Panc1 (cell line): ENCODE results near the gene CAPRIN2.

Experiments
- TCF7L2 ChIP-seq: IDR thresholded peaks from 2 replicates; pipeline ENCODE4 v1.6.1; 2011; ENCODE audit warnings: mild to moderate bottlenecking, low read depth, low read length, inconsistent platforms
- TF ChIP-seq, protein P1 (sequence below): fragments of 450-650 bp; IDR thresholded peaks from 2 replicates; pipeline ENCODE4 v1.5.1; 2017; ENCODE audit warnings: mild to moderate bottlenecking
- TF ChIP-seq, protein P2 (sequence below), 2 experiments: IDR thresholded peaks; 2 replicates each; pipeline ENCODE4 v1.6.1; 2011 to 2012; ENCODE audit warnings: low read depth in 2 of 2, control low read depth in 1 of 2, low read length in 1 of 2, mild to moderate bottlenecking in 1 of 2, moderate library complexity in 1 of 2; ENCODE audit not compliant: insufficient read depth in 1 of 2

DNA sequence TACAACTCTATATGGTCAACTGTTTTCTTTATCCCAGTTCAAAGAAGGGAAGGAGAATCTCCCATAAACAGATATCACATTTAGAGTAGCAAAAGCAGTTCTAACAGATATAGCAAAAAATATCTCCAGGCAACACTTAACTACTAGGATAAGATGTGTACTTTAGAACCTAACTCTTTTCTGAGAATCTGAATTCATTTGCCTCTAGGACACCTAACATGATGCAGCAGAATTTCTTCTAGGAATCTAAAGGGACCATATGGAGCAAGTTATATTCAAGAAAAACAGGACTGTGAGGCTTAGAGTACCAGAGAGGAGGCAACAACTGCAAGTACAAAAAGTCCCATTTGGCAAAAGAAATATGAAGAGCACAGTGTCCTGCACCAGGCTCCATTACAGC, 24.4 kb upstream of the CAPRIN2 start:
- TF ChIP-seq, protein P1, sequence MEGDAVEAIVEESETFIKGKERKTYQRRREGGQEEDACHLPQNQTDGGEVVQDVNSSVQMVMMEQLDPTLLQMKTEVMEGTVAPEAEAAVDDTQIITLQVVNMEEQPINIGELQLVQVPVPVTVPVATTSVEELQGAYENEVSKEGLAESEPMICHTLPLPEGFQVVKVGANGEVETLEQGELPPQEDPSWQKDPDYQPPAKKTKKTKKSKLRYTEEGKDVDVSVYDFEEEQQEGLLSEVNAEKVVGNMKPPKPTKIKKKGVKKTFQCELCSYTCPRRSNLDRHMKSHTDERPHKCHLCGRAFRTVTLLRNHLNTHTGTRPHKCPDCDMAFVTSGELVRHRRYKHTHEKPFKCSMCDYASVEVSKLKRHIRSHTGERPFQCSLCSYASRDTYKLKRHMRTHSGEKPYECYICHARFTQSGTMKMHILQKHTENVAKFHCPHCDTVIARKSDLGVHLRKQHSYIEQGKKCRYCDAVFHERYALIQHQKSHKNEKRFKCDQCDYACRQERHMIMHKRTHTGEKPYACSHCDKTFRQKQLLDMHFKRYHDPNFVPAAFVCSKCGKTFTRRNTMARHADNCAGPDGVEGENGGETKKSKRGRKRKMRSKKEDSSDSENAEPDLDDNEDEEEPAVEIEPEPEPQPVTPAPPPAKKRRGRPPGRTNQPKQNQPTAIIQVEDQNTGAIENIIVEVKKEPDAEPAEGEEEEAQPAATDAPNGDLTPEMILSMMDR: no peak
- TF ChIP-seq, protein P2, sequence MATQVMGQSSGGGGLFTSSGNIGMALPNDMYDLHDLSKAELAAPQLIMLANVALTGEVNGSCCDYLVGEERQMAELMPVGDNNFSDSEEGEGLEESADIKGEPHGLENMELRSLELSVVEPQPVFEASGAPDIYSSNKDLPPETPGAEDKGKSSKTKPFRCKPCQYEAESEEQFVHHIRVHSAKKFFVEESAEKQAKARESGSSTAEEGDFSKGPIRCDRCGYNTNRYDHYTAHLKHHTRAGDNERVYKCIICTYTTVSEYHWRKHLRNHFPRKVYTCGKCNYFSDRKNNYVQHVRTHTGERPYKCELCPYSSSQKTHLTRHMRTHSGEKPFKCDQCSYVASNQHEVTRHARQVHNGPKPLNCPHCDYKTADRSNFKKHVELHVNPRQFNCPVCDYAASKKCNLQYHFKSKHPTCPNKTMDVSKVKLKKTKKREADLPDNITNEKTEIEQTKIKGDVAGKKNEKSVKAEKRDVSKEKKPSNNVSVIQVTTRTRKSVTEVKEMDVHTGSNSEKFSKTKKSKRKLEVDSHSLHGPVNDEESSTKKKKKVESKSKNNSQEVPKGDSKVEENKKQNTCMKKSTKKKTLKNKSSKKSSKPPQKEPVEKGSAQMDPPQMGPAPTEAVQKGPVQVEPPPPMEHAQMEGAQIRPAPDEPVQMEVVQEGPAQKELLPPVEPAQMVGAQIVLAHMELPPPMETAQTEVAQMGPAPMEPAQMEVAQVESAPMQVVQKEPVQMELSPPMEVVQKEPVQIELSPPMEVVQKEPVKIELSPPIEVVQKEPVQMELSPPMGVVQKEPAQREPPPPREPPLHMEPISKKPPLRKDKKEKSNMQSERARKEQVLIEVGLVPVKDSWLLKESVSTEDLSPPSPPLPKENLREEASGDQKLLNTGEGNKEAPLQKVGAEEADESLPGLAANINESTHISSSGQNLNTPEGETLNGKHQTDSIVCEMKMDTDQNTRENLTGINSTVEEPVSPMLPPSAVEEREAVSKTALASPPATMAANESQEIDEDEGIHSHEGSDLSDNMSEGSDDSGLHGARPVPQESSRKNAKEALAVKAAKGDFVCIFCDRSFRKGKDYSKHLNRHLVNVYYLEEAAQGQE (IDR thresholded peaks at IDR 0.05; ENCODE audit: insufficient read depth in 1 of 2, low read depth in 2 of 2, low read length in 1 of 2): no peak
- TF ChIP-seq TCF7L2: no peak
